HCEC 1CT (cell line): ENCODE data around the gene TSPAN4.

Experiments
- DNase-seq: peaks from one replicate; pipeline ENCODE4 v3.0.0-alpha.2; 2017

TSPAN4 gene

GRCh38 chr11:842370-843002, at the start of gene TSPAN4, which contains the start of gene POLR2L:
TSS of gene TSPAN4 (plus strand) at chr11:842852. CDS start at chr11:850305, 7,453 bp downstream.
TSS of gene POLR2L (minus strand) at chr11:842529. CDS start at chr11:842508, 21 bp downstream.
- DNase-seq: peak; percentile 90

DNA sequence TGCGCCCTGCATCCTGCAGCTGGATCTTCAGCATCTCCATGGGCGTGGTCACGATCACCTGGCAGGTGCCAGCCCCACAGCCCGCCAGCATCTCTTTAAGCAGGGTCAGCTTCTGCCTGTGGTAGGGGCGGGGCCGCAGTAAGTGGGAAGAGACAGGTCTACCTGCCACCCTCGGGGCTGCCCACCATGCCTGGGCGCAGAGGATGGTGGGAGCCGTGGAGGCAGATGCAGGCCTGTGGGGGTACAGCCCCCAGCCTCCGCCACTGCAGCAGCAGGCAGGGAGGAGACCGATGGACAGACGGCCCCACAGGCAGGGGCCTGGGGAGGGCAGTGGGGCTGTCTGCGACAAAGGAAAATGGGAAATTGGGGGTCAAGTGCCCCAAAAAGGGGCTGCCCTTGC, 49.8 kb upstream of the TSPAN4 start:
- DNase-seq: no peak

GRCh38 chr11:793556-793955, 49.1 kb upstream of the TSPAN4 start:
- DNase-seq: no peak

DNA sequence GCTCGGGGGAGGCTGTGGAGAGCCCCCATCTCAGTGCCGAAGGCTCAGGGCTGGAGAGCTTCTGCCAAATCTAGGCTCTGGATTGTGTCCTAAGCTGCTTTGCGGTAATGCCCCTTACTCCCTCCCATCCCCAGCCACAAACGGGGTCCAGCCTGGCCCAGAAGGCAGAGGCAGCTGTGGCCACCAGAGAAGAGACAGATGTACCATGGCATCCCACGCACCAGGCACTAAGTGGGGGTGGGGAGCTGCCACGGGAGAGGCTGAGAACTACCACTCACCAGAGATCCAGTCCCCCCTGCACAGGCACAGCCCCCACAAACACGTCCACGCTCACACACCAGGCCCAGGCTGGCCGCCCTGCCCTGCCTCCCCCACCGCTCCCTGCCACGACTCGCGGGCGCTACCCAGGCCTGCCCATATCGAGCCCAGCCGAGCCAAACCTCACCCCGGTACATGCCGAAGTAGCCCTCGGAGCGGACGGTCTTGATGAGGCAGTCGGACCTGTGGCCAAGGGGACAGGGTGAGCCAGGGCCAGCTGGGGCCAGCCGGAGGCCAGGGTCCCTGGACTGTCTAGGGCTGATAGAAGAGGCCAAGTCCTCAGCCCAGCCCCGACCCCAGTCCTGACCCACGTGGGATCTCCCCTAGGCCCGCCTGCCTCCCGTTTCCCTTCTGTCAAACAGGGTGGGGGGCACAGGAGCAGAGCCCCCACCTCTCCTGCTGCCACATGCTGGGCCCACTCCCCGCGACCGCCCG, 48.5 kb upstream of the TSPAN4 start:
- no peak for DNase-seq

DNA sequence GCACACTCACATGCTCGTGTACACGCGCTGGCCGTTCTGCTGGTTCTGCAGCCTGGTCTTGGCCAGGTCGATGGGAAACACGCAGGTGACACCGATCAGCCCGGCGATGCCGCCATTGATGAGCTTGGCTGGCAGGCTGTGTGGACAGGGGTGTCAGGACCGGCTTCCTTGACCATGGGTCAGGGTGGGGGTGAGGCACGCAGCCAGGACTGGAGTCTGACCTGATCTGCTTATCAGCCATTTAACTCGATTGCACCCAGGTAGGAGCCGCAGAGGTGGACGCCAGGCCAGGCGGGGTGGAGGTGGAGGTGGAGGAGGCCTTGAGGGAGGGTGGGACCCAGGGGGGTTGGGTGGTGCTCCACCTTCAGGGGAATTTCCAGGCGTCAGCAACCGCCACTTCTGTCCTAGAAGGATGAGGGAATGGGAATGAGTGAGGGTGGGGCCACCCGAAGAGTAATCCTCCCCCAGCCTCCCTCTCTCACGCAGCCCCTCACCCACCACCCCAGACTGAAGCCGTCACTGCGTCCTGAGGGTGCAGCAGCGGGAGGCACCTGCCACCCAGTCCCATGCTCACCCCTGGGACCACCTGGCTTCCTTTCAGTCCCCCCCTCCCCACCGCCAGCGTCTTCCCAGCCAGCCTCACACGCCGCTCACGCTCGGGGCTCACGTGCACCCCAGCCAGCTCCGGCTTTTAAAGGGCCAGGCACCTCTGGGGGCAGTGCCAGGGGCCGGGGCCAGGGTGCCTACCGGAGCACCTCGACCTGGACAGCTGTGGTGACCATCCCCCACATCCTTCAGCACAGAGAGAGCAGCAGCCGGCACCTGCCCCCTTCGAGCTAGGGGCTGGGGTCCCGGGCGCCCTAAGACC, 47.7 kb upstream of the TSPAN4 start:
- no peak for DNase-seq

DNA sequence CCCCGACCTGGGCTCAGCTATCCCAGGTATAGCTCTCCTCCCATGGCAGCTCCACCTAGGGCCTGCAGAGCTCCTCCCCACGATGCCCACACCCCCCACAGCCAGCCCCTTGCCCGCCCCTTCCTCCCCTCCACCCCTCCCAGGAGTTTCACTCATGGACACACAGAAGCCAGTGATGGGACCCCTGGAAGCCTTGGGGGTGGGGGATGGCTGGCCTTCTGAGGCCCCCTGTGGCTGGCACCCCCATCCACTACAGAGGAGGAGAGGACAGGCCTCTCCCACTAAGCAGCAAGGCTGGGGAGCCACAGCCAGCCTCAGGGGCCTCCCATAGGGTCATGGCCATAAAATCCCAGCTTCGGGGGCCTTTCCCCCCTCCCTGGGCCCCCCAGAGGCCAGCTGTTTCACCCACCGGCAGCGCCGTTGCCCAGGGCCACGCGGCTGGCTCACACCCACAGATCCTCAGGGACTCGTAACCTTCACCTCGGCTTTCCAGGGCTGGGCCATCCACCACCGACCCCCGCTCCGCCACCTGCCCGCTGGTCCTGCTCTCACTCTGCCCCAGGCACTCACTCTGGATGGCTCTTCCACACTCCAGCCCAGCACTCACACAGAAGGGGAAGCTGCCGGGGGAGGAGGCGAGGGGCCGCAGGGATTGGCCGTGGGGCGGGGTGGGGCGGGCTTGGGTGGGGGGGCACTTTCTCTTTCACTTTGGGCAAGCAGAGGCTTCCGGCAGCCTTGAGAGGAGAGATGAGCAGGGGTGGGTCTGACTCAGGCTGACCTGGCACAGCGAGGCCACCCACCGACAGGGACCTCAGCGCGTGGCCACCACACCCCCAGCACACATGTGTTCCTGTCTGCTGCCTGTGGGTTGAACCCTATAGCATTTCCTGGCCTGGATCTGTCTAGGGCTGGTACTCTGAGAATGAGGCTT, 46.8 kb upstream of the TSPAN4 start:
- peak; percentile 90 for DNase-seq

- DNase-seq: no peak
Measured at GRCh38 chr11:796565-797295, 45.9 kb upstream of the TSPAN4 start.

DNA sequence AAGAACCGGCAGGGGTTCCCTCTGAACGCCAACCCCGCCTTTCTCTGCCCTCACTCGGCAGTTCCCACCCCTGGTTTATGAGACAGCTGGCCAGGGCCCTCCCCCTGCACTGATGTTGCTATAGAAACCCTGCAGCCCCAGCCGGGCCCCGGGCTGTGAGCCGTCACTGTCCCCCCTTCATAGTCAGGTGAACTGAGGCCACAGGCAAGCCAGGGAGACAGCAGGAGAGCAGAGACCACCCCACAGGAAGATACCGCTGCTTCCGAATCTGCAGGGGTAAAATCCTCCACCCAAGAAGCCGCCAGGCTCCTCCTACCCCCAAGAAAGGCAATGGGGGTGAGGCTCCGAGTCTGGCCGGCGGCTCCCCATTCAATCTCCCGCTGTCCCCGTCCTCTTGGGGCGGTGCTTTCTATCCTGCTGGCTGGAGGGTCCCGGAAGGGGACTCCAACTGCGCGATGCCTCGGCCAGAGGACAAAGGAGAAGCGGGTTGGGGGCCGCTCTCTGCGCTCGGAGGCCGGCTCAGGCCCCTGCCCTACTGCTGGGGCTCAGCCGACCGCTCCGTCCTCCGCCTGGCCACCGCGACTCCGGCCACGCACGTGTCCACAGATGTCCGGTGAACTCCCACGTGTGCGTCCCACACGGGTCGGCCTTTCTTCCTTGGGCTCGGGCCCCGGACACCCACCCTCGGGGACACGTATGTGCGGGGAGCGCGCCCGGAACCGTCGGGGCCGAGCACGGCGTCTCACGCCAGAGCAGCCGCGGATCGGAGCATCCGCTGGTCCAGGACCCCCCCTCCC, 45.2 kb upstream of the TSPAN4 start:
- DNase-seq: peak; percentile 77

DNA sequence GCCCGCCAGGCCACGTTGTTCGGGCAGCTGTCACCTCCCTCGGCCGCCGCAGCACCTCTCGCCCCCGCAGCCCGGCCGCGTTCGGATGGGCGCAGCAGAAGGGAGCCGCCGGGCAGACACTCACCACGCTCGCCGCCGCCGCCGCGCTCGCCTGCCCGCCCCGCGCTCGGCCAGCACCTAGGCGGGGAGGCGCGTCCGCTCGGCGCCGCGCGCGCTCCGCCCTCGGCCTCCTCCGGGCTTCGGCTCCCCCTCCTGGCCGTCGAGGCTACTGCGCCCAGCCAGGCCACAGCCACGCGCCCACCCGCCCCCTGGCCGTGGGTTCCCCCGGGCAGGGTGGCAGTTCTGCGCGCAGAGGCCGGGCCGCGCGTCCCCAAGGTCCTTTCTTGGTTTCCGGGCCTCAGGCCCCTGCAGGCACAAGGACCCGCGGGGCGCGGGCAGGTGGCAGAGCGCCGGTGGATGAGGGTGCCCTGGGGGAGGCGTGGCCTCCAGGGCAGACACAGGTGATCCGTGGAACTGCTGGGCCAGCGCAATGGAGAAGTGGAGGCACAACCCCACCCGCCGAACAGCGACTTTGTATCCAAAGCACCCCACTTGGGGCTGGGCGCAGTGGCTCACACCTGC, 44.4 kb upstream of the TSPAN4 start, which contains the start of gene SLC25A22:
Gene SLC25A22, minus strand, starts transcription at position 189 of the 621 bp plus-strand sequence. CDS start 3,275 bp downstream, outside the sequence.
- peak; percentile 73 for DNase-seq

DNA sequence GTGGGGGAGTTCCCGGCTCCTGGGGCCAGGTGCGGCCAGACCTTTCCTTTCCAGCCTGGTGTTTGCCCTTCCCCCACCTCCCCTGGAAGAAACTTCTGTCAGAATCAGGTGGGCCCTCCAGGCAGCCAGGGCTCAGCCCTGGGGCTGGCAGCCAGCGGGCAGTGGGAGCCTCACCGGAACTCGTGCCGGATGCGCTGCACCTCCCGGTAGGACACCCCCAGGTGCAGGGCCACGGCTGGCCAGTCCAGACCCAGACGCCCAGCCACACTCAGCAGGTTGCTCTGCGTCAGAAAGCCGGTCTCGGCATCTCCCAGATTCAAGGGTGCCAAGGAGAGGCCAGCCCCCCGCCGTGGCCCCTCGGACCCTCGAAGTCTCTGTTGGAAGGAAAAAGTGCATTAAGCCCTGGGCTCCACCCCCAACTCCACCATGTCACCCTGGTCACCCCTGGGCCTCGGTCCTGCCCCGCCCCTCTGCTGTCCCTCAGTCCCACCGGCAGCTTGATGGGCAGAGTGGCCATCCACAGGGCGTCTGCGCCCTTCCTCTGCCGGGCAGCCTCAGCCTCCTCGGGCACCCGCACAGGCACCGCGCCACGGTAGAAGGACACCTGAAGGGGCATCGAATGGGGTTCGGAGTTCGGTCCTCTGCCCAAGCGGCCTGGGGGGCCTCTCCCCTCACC, 42.9 kb upstream of the TSPAN4 start:
- DNase-seq: no peak

DNA sequence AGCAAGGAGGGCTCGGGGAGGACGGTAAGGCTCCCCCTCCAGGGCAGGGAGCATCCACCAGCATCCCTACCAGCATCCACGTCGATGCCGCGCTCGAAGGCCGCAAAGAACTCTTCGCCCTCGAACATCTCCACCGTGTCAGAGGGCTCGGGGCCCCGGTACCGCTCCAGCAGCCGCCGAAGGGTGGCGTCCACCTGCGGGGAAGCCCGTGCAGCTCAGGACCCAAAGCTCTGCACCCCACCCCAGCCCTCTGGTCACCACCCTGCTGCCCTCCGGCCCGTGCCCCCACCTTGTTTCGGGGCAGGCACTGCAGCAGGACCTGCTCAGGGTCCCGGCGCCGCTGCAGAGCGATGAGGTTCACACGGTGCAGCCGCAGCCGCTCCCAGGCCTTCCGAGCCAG, 42.2 kb upstream of the TSPAN4 start:
- no peak for DNase-seq

- no peak for DNase-seq
Measured at GRCh38 chr11:801097-801780, 41.4 kb upstream of the TSPAN4 start.

DNA sequence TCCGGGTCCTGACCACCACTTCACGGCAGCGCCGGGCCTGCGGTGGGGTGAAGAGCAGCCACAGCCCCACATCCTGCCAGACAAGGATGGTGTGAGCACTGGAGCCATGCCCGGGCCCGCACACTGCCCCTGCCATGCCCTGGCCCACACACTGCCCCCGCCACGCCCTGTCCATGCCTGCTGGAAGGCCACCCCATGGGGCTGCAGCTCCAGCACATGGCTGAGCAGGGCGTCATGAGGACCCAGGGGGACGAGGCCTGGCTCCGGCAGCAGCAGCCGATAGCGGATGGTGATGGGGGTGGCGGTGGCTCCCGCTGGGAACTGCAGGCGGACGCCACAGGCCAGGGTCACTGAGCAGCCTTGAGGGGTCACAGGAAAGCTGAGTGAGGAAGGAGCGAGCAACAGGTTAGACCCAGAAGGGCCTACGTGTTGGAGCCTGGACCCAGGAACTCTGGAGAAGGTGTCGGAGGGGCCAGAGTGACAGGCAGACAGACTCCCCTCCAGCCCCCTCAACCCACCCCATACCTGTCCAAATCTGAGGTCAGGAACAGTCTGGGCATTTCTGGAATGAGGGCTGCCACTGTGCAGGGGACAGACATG, 40.5 kb upstream of the TSPAN4 start:
- DNase-seq: no peak

- DNase-seq: no peak
Measured at GRCh38 chr11:802693-803466, 39.8 kb upstream of the TSPAN4 start.

DNA sequence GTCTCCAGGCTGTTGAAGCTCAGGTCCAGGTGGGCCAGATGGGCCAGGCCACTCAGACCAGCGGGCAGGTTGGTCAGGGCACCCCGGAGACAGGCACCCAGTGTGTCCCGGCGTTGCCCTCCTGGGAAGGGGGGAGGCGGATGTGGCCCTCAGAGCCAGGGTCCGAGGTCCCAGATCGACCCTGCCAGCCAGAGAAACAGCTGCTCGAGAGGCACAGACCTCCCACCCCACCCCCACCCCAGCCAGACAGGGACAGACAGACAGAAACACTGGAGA, 39.2 kb upstream of the TSPAN4 start:
- no peak for DNase-seq

DNA sequence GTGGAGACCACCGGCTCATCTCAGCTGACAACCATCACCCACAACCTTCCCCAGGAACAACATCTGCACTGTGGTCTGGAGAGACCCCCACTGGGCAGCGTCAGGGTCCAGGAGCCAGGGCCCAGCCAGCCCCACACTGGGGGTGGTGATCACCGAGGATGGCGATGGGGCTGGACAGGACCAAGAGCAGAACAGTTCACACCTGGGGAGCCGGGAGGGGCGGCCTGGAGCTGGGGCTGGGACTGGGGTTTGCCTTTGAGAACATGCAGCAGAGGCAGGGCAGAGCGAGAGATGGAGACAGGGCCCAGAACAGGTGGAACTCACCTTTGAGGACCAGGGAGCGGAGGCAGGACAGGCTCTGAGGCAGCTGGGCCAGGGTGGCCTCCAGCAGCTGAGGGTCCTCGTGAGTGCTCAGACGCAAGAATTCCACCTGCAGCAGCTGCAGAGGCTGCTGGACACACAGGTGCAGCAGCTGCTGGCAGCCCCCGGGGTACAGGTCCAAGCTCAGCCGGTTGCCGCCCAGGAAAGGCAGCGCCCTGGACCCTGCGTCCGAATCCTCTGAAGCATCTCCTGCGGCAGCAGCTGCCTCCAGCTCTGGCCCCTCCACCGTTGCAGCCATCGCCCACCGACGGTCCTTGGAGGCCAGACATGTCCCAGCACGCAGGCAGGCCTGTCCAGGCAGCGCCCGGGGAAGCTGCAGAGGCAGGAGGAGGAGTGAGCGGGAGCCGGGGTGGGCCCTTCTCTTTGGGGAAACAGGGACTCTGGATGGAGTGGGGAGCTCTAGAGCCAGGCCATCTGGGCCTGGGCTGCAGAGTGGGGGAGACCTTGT, 38.7 kb upstream of the TSPAN4 start:
- DNase-seq: no peak

DNA sequence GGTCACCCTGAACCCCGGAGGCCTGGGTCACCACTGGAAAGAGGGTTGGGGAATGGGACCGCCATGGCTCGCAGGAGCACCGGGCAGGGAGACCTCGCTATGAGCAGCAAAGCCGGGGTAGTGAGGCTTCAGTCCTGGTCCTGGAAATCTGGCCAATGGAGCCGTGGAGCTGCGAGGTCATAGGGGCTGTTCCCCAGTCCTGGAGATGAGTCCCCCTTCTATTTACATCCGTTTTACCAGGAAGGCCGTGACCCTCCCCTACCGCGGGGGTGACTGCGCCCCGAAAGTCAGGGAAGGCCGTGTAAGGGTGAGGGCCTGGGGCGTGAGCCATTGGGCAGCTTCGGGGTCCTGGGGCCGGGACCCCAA, 38.1 kb upstream of the TSPAN4 start:
- DNase-seq: no peak
